IMR-90 (cell line): ENCODE data around the gene ZDHHC14. TPM values are rescaled to one million over a fixed set of nuclear protein-coding genes. Genes with fewer than 3 reads are reported as not detected.

Source experiments
- ATAC-seq: fragments of 200-7000 bp; cut with Tn5 transposase; 2 replicates; pipeline ENCODE4 v1.9.1; 2020; ENCODE audit warnings: low read depth, mild to moderate bottlenecking, moderate library complexity
- BruUV-seq: library from RNA; stranded (reverse); fragments of 400-500 nt; replicated peaks from 2 replicates; lab custom pipeline; 2021; lab: Mats Ljungman, UMichigan
- CTCF ChIA-PET: fragments of 300-600 bp; formaldehyde crosslinking; extraction: SDS; loops from one replicate; lab custom pipeline; 2021; ENCODE audit warnings: antibody characterized with exemption; lab: Yijun Ruan, JAX
- POLR2A ChIA-PET: fragments of 300-600 bp; sonication (Branson Sonifier 250); formaldehyde crosslinking; loops from one replicate; lab custom pipeline; 2022; ENCODE audit warnings: antibody characterized with exemption; ENCODE audit not compliant: unreplicated experiment; lab: Charles Lee
- DNase-seq: peaks from one replicate; pipeline ENCODE4 v3.0.0; 2013
- H2AFZ ChIP-seq: replicated peaks from 2 replicates; pipeline ENCODE3; 2013; ENCODE audit warnings: low read length, mild to moderate bottlenecking; ENCODE audit not compliant: poor library complexity
- H2AK5ac ChIP-seq: 2 replicates; pipeline ENCODE4 v1.6.1; 2013; ENCODE audit warnings: low read depth, low read length, inconsistent platforms
- H2AK9ac ChIP-seq: replicated peaks from 2 replicates; pipeline ENCODE3; 2013; ENCODE audit warnings: mild to moderate bottlenecking, low read depth, low read length, moderate library complexity; ENCODE audit not compliant: poor library complexity
- H2BK120ac ChIP-seq: 2 replicates; pipeline ENCODE4 v1.6.1; 2013; ENCODE audit warnings: low read depth, low read length, inconsistent platforms
- H2BK15ac ChIP-seq: 3 replicates; pipeline ENCODE4 v1.6.1; 2013; ENCODE audit warnings: low read depth, low read length, inconsistent platforms
- H2BK20ac ChIP-seq: 2 replicates; pipeline ENCODE4 v1.6.1; 2013; ENCODE audit warnings: low read depth, mild to moderate bottlenecking, inconsistent platforms, low read length, moderate library complexity
- H2BK5ac ChIP-seq: 2 replicates; pipeline ENCODE4 v1.6.1; 2013; ENCODE audit warnings: mild to moderate bottlenecking, low read depth, low read length, inconsistent platforms; ENCODE audit not compliant: poor library complexity, severe bottlenecking
- H3K14ac ChIP-seq: replicated peaks from 2 replicates; pipeline ENCODE4 v1.6.1; 2013; ENCODE audit warnings: low read depth, low read length, inconsistent platforms
- H3K18ac ChIP-seq: 2 replicates; pipeline ENCODE4 v1.6.1; 2013; ENCODE audit warnings: low read depth, low read length, control low read depth
- H3K23ac ChIP-seq: 2 replicates; pipeline ENCODE4 v1.6.1; 2013; ENCODE audit warnings: low read depth, low read length, inconsistent platforms
- H3K27ac ChIP-seq: 2 replicates; pipeline ENCODE4 v1.5.1; 2013; ENCODE audit warnings: mild to moderate bottlenecking, control low read depth, low read length; ENCODE audit not compliant: insufficient read depth
- H3K27me3 ChIP-seq: 2 replicates; pipeline ENCODE4 v1.6.1; 2013; ENCODE audit warnings: low read length; ENCODE audit not compliant: control insufficient read depth, insufficient read depth
- H3K36me3 ChIP-seq: 2 replicates; pipeline ENCODE4 v1.6.1; 2013; ENCODE audit warnings: low read length, mixed read lengths; ENCODE audit not compliant: control insufficient read depth, insufficient read depth
- H3K4ac ChIP-seq: 2 replicates; pipeline ENCODE4 v1.6.1; 2013; ENCODE audit warnings: low read depth, low read length, inconsistent platforms
- H3K4me1 ChIP-seq: 2 replicates; pipeline ENCODE4 v1.6.1; 2013; ENCODE audit warnings: low read length, mixed read lengths; ENCODE audit not compliant: control insufficient read depth, insufficient read depth
- H3K4me2 ChIP-seq: 2 replicates; pipeline ENCODE4 v1.6.1; 2013; ENCODE audit warnings: low read depth, mild to moderate bottlenecking, control low read depth, low read length, moderate library complexity
- H3K4me3 ChIP-seq: 2 replicates; pipeline ENCODE4 v1.5.1; 2013; ENCODE audit warnings: low read depth, mild to moderate bottlenecking, control low read depth, low read length, moderate library complexity; ENCODE audit not compliant: insufficient read depth
- H3K56ac ChIP-seq: 2 replicates; pipeline ENCODE4 v1.6.1; 2013; ENCODE audit warnings: low read length, inconsistent platforms; ENCODE audit not compliant: insufficient read depth; ENCODE audit errors: extremely low read depth
- H3K79me1 ChIP-seq, 2 experiments: 2 replicates each; pipeline ENCODE4 v1.6.1; 2013; ENCODE audit warnings: low read length in 2 of 2, inconsistent platforms in 1 of 2, low read depth in 1 of 2
- H3K9ac ChIP-seq: 2 replicates; pipeline ENCODE4 v1.6.1; 2013; ENCODE audit warnings: low read depth, low read length, control low read depth
- H3K9me1 ChIP-seq: 2 replicates; pipeline ENCODE4 v1.6.1; 2013; ENCODE audit warnings: low read length, inconsistent platforms; ENCODE audit not compliant: insufficient read depth
- H3K9me3 ChIP-seq: 2 replicates; pipeline ENCODE4 v1.6.1; 2013; ENCODE audit warnings: low read length; ENCODE audit not compliant: control insufficient read depth, insufficient read depth
- H4K20me1 ChIP-seq: 2 replicates; pipeline ENCODE4 v1.6.1; 2013; ENCODE audit warnings: low read length, inconsistent platforms; ENCODE audit not compliant: insufficient read depth
- H4K5ac ChIP-seq: 2 replicates; pipeline ENCODE4 v1.6.1; 2013; ENCODE audit warnings: mild to moderate bottlenecking, low read depth, low read length, control low read depth
- H4K8ac ChIP-seq, 2 experiments: 2 replicates each; pipeline ENCODE4 v1.6.1; 2013; ENCODE audit warnings: low read depth in 2 of 2, low read length in 2 of 2, control low read depth in 1 of 2, inconsistent platforms in 1 of 2
- H4K91ac ChIP-seq: 2 replicates; pipeline ENCODE4 v1.6.1; 2013; ENCODE audit warnings: low read depth, low read length, inconsistent platforms; ENCODE audit not compliant: insufficient read depth
- BHLHE40 ChIP-seq: fragments of 150-350 bp; IDR thresholded peaks from 2 replicates; pipeline ENCODE4 v1.6.1; 2016; ENCODE audit warnings: mild to moderate bottlenecking, low read depth, low read length
- CEBPB ChIP-seq: IDR thresholded peaks from 2 replicates; pipeline ENCODE4 v1.6.1; 2012; ENCODE audit warnings: low read depth, low read length, improper control_type of control experiment
- CHD1 ChIP-seq: IDR thresholded peaks from 2 replicates; pipeline ENCODE4 v1.6.1; 2012; ENCODE audit warnings: low read depth, low read length, improper control_type of control experiment
- FOS ChIP-seq: fragments of 150-350 bp; IDR thresholded peaks from 2 replicates; pipeline ENCODE4 v1.6.1; 2016; ENCODE audit warnings: low read depth, low read length
- MAFK ChIP-seq: IDR thresholded peaks from 2 replicates; pipeline ENCODE4 v1.6.1; 2012; ENCODE audit warnings: low read depth, low read length, improper control_type of control experiment
- MAZ ChIP-seq: IDR thresholded peaks from 2 replicates; pipeline ENCODE4 v1.6.1; 2012; ENCODE audit warnings: low read depth, mild to moderate bottlenecking, low read length, improper control_type of control experiment, moderate library complexity, borderline replicate concordance
- MXI1 ChIP-seq: IDR thresholded peaks from 2 replicates; pipeline ENCODE4 v1.6.1; 2012; ENCODE audit warnings: low read depth, mild to moderate bottlenecking, low read length, moderate library complexity, borderline replicate concordance
- NFE2L2 ChIP-seq: fragments of 150-350 bp; IDR thresholded peaks from 2 replicates; pipeline ENCODE4 v1.6.1; 2016; ENCODE audit warnings: low read depth, mild to moderate bottlenecking, low read length
- POLR2A ChIP-seq: IDR thresholded peaks from 2 replicates; pipeline ENCODE4 v1.6.1; 2012; ENCODE audit warnings: mild to moderate bottlenecking, low read depth, low read length
- RAD21 ChIP-seq: IDR thresholded peaks from 2 replicates; pipeline ENCODE4 v1.6.1; 2012; ENCODE audit warnings: low read length, improper control_type of control experiment
- RCOR1 ChIP-seq: IDR thresholded peaks from 2 replicates; pipeline ENCODE4 v1.6.1; 2012; ENCODE audit warnings: mild to moderate bottlenecking, low read length, improper control_type of control experiment; ENCODE audit not compliant: insufficient replicate concordance
- RFX5 ChIP-seq: IDR thresholded peaks from 2 replicates; pipeline ENCODE4 v1.8.0; 2012; ENCODE audit warnings: low read depth, mild to moderate bottlenecking, low read length, moderate library complexity
- SMC3 ChIP-seq: fragments of 150-350 bp; IDR thresholded peaks from 2 replicates; pipeline ENCODE4 v1.6.1; 2016; ENCODE audit warnings: low read depth, mild to moderate bottlenecking, antibody characterized with exemption, low read length, moderate library complexity
- USF2 ChIP-seq: fragments of 150-350 bp; IDR thresholded peaks from 2 replicates; pipeline ENCODE4 v1.6.1; 2017; ENCODE audit warnings: mild to moderate bottlenecking, antibody characterized with exemption, low read length, low read depth
- WGBS, 2 experiments: methylation state at CpG; one replicate each; pipeline versions ENCODE4 v1.1.5 to v1.1.7; 2013; ENCODE audit warnings: missing lambda C conversion rate in 2 of 2; ENCODE audit not compliant: insufficient read length in 1 of 2; ENCODE audit errors: extremely low coverage in 2 of 2; 5-methylcytosine and 5-hydroxymethylcytosine counted together
- dilution Hi-C: fragments of 300-500 bp; cut with HindIII; formaldehyde crosslinking; loops from one replicate; pipeline ENCODE4 v1.14.3; 2018; ENCODE audit warnings: low sequenced_read_pairs; ENCODE audit not compliant: unreplicated experiment
- in situ Hi-C: fragments of 300-500 bp; cut with MboI; formaldehyde crosslinking; loops from 3 replicates; pipeline ENCODE4 v1.14.3; 2019; ENCODE audit warnings: low sequenced_read_pairs, inconsistent platforms, mixed read lengths
- intact Hi-C: fragments of 100-400 bp; cut with micrococcal nuclease; formaldehyde crosslinking; loops from 2 replicates; pipeline ENCODE4 v1.10.0; 2022
- polyA plus RNA-seq, 3 experiments: library from polyadenylated mRNA; depleted of rRNA; stranded (reverse); fragments of >200 nt; gene quantifications; 2 replicates each; pipeline ENCODE4 v1.2.3, GENCODE V29; 2012; ENCODE audit warnings: low replicate concordance in 1 of 3
- total RNA-seq: library from RNA; depleted of rRNA; stranded (reverse); fragments of >200 nt; gene quantifications from 2 replicates; pipeline ENCODE4 v1.2.3, GENCODE V29; 2012

Gene ZDHHC14
- total and polyA plus RNA-seq, 2 of the 4 experiments (the other 2 are of a cell fraction): 0.90 to 2.0 TPM

- no peak overlapping the region for H2BK15ac ChIP-seq
- BruUV-seq: no TSS peak
- H4K20me1 ChIP-seq: no peaks in the 10 kb centered on the region
- H3K56ac ChIP-seq: no peak overlapping the region
- in situ Hi-C loops (no loop called here), dilution Hi-C loops (no loop called here), intact Hi-C loops (no loop called here)
- no peaks in the 10 kb centered on the region for H3K9me1 ChIP-seq
- no peak overlapping the region for H4K8ac ChIP-seq
- H2AK5ac ChIP-seq: no peak overlapping the region
- H3K4me3 ChIP-seq: no peak overlapping the region
- no peak overlapping the region for H3K9ac ChIP-seq
- no peak overlapping the region for H3K18ac ChIP-seq
- H3K4me2 ChIP-seq: no peak overlapping the region
- H2BK5ac ChIP-seq: no peak overlapping the region
- DNase-seq (no peak), ATAC-seq (no peak)
- H3K36me3 ChIP-seq: no peaks in the 10 kb centered on the region
- no peak overlapping the region for H4K5ac ChIP-seq
- no peak overlapping the region for H3K27ac ChIP-seq
- ChIA-PET POLR2A (no interaction called here), CTCF (no interaction called here)
- H3K27me3 ChIP-seq: peaks cover 3% of the 10 kb centered on the region
- H4K91ac ChIP-seq: no peak overlapping the region
- peaks cover 12% of the 10 kb centered on the region for H3K9me3 ChIP-seq
- H3K79me1 ChIP-seq: no peaks in the 10 kb centered on the region
- 93% methylated on average over 3 of the region's 18 CpGs; no CpG with 5 or more reads in 1 of the 2 experiments for WGBS, 2 experiments
- H2AFZ ChIP-seq: no peak overlapping the region
- H2BK20ac ChIP-seq: no peak overlapping the region
- no peak overlapping the region for H3K4ac ChIP-seq
- no peak overlapping the region for H3K23ac ChIP-seq
- H3K4me1 ChIP-seq: peaks cover 5% of the 10 kb centered on the region; the same call in 1 of the 2 replicates
- H2BK120ac ChIP-seq: no peak overlapping the region
- no peak overlapping the region for H3K14ac ChIP-seq
- TF ChIP-seq POLR2A (no peak), MAFK (no peak), USF2 (no peak), RCOR1 (no peak), SMC3 (no peak), FOS (no peak), NFE2L2 (no peak), MAZ (no peak), BHLHE40 (no peak), CEBPB (no peak), MXI1 (no peak), CHD1 (no peak), RFX5 (no peak), RAD21 (no peak)
- no peak overlapping the region for H2AK9ac ChIP-seq
These were observed 340.4 kb downstream of the ZDHHC14 start for GRCh38 chr6:157721426-157721825.
